ENCODE results near the gene INKA2. TPM values are rescaled to one million over a fixed set of nuclear protein-coding genes. Genes with fewer than 3 reads are reported as not detected.

Gene INKA2
- total and polyA plus RNA-seq, 2 experiments from 2014 or later = 3.7 to 8.4 TPM

DNA sequence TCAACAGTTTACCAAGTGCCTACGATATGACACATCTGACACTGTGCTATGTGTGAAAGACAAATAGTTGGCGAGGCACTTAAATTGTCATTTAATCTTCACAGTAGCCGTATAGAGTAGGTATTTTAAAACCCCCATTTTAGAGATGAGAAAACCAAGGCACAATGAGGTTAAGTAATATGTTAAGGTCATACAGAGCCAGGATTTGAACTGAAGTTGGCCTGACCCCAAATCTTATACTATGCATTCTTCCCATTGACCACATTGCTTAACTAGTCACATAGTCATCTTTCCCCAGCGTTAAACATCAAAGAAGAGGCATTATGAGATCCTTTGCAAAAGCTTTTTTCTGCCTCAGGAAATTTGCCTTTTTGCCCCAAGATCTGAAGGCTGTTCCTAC lies 3.9 kb downstream of the INKA2 start (continued):
- TF ChIP-seq, protein P1, sequence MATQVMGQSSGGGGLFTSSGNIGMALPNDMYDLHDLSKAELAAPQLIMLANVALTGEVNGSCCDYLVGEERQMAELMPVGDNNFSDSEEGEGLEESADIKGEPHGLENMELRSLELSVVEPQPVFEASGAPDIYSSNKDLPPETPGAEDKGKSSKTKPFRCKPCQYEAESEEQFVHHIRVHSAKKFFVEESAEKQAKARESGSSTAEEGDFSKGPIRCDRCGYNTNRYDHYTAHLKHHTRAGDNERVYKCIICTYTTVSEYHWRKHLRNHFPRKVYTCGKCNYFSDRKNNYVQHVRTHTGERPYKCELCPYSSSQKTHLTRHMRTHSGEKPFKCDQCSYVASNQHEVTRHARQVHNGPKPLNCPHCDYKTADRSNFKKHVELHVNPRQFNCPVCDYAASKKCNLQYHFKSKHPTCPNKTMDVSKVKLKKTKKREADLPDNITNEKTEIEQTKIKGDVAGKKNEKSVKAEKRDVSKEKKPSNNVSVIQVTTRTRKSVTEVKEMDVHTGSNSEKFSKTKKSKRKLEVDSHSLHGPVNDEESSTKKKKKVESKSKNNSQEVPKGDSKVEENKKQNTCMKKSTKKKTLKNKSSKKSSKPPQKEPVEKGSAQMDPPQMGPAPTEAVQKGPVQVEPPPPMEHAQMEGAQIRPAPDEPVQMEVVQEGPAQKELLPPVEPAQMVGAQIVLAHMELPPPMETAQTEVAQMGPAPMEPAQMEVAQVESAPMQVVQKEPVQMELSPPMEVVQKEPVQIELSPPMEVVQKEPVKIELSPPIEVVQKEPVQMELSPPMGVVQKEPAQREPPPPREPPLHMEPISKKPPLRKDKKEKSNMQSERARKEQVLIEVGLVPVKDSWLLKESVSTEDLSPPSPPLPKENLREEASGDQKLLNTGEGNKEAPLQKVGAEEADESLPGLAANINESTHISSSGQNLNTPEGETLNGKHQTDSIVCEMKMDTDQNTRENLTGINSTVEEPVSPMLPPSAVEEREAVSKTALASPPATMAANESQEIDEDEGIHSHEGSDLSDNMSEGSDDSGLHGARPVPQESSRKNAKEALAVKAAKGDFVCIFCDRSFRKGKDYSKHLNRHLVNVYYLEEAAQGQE (IDR thresholded peaks at IDR 0.05; ENCODE audit: unreplicated experiment) = no peak
- no peak for TF ChIP-seq ZNF331 (CRISPR knock-in tag; IDR thresholded peaks at IDR 0.05; ENCODE audit: low read depth)

DNA sequence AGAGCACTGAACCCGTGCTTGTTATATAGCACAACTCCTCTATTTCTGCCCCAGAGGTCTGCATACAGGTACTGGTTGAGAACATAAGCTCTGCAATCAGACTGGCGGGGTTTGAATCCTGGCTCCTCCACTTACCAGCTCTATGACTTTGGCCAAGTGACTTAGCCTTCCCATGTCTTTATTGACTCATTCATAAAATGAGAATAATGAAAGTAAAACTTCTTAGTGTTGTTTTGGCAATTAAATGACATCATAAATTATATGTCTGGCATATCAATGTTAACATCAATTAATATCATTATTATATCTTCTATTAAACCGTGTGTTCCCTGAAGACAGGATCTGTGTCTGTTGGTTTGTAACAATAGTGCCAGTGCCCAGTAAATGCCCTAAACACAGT lies 4.3 kb downstream of the INKA2 start:
- peaks cover 9% of the 10 kb centered on the region for H3K27me3 Mint-ChIP-seq (ENCODE audit: insufficient read depth, low read depth, poor library complexity)

More for the DNA sequence above, 4.3 kb downstream of the INKA2 start:
- Histone ChIP-seq H3K9me2 (ENCODE audit: insufficient read depth) (no peaks in the 10 kb centered on the region), H3K36me3 (ENCODE audit: insufficient read depth) (no peaks in the 10 kb centered on the region), H4K20me1 (replicated peaks; ENCODE audit: insufficient read depth) (peaks cover 18% of the 10 kb centered on the region), H2AFZ (no peak overlapping the region), H3K27me3 (ENCODE audit: insufficient read depth) (no peaks in the 10 kb centered on the region), H3K4me2 (peak overlapping the region; percentile 95; the same call in 1 of the 2 replicates), H3K79me2 (replicated peaks; ENCODE audit: insufficient read depth) (peaks cover 48% of the 10 kb centered on the region), H3K4me1 (ENCODE audit: insufficient read depth) (peaks cover 45% of the 10 kb centered on the region), H3K27ac (ENCODE audit: low read depth) (no peak overlapping the region), H3F3A (replicated peaks; ENCODE audit: low read depth) (peaks cover 22% of the 10 kb centered on the region), H3K4me3 (no peak overlapping the region)
- Mint-ChIP-seq H3K4me1 (peaks cover 18% of the 10 kb centered on the region), H3K9me3 (no peaks in the 10 kb centered on the region; the same call in 2 of the 3 replicates), H3K4me3 (no peak overlapping the region), H3K27ac (no peak overlapping the region), H3K36me3 (ENCODE audit: low read depth) (peaks cover 7% of the 10 kb centered on the region; the same call in 1 of the 3 replicates)
- no peak for TF ChIP-seq EZH2phosphoT487 (IDR thresholded peaks at IDR 0.05; ENCODE audit: unreplicated experiment)
- no peak for TF ChIP-seq STAT1 (IDR thresholded peaks at IDR 0.05; ENCODE audit: unreplicated experiment)
- TF ChIP-seq, protein P2, sequence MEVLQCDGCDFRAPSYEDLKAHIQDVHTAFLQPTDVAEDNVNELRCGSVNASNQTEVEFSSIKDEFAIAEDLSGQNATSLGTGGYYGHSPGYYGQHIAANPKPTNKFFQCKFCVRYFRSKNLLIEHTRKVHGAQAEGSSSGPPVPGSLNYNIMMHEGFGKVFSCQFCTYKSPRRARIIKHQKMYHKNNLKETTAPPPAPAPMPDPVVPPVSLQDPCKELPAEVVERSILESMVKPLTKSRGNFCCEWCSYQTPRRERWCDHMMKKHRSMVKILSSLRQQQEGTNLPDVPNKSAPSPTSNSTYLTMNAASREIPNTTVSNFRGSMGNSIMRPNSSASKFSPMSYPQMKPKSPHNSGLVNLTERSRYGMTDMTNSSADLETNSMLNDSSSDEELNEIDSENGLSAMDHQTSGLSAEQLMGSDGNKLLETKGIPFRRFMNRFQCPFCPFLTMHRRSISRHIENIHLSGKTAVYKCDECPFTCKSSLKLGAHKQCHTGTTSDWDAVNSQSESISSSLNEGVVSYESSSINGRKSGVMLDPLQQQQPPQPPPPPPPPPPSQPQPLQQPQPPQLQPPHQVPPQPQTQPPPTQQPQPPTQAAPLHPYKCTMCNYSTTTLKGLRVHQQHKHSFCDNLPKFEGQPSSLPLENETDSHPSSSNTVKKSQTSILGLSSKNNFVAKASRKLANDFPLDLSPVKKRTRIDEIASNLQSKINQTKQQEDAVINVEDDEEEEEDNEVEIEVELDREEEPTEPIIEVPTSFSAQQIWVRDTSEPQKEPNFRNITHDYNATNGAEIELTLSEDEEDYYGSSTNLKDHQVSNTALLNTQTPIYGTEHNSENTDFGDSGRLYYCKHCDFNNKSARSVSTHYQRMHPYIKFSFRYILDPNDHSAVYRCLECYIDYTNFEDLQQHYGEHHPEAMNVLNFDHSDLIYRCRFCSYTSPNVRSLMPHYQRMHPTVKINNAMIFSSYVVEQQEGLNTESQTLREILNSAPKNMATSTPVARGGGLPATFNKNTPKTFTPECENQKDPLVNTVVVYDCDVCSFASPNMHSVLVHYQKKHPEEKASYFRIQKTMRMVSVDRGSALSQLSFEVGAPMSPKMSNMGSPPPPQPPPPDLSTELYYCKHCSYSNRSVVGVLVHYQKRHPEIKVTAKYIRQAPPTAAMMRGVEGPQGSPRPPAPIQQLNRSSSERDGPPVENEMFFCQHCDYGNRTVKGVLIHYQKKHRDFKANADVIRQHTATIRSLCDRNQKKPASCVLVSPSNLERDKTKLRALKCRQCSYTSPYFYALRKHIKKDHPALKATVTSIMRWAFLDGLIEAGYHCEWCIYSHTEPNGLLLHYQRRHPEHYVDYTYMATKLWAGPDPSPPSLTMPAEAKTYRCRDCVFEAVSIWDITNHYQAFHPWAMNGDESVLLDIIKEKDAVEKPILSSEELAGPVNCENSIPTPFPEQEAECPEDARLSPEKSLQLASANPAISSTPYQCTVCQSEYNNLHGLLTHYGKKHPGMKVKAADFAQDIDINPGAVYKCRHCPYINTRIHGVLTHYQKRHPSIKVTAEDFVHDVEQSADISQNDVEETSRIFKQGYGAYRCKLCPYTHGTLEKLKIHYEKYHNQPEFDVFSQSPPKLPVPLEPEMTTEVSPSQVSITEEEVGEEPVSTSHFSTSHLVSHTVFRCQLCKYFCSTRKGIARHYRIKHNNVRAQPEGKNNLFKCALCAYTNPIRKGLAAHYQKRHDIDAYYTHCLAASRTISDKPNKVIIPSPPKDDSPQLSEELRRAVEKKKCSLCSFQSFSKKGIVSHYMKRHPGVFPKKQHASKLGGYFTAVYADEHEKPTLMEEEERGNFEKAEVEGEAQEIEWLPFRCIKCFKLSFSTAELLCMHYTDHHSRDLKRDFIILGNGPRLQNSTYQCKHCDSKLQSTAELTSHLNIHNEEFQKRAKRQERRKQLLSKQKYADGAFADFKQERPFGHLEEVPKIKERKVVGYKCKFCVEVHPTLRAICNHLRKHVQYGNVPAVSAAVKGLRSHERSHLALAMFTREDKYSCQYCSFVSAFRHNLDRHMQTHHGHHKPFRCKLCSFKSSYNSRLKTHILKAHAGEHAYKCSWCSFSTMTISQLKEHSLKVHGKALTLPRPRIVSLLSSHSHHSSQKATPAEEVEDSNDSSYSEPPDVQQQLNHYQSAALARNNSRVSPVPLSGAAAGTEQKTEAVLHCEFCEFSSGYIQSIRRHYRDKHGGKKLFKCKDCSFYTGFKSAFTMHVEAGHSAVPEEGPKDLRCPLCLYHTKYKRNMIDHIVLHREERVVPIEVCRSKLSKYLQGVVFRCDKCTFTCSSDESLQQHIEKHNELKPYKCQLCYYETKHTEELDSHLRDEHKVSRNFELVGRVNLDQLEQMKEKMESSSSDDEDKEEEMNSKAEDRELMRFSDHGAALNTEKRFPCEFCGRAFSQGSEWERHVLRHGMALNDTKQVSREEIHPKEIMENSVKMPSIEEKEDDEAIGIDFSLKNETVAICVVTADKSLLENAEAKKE (CRISPR knock-in tag; IDR thresholded peaks at IDR 0.05) = no peak
- no peak for DNase-seq (ENCODE audit: low spot score)
- ATAC-seq = no peak
